Measurements from ENCODE around the gene HAVCR2.

Gene HAVCR2

DNA sequence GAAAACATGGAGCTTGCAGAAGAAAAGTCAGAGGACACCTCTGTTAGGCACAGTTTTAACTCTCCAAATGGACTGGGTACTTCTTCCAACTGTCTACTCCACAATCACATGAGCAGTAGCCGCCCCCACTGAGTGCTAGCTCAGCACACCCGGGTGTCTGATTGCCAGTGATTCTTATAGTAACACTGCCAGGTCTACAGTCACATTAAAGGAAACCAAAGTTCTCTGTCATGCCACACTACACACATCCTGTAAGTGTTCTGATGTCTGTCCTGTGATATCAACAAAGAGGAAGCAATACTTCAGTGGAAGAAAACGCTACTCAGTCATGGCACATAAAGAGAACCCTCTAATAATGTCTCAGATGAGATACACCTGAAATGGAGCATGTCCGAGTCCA is at the start of gene HAVCR2:
Gene HAVCR2 (minus strand): TSS at position 69 of the 400 bp plus-strand sequence. CDS start 61 bp downstream, at position 8.
- no peak for DNase-seq

DNA sequence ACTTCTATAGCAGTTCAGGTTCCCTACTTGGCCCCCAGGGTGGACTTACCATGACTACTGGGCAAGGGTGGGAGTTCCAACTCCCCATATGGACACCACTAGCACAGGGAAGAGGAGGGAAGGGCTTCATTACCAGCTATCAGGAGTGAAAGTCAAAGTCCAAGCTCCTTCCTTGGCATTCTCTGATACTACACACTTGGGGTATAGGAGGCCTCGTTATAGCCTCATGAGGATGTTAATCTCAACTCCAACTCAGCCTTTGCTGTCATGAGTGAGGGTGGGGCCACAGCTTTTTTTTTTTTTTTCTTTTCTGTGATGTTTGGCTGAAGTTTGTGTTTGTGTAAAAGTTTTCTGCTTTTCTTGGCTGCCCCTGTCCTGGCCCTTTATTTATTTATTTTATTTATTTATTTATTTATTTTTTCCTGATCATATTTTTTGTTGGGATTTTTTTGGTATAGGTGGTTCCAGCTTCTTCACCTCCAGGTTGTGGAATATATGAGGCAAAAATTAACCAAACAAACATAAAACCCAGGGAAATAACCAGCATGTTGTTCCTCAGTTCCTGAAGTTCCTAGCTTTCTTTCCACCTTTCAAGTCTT is 48.5 kb upstream of the HAVCR2 start:
- DNase-seq: no peak

DNA sequence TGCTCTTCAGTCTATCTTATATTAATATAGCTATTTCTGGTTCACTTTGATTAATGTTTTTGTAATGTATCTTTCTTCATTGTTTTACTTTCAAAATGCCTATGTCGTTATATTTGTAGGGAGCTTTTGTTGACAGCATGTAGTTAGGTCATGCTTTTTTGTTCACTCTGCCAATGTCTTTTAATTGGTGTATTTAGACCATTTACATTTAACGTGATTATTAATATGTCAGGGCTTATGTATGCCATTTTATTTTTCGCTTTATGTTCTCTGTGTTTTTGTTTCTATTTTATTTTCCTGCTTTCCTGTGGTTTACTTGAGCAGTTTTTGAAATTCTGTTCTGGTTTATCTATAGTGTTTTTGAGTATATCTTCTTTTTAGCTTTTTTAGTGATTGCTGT is 46.5 kb upstream of the HAVCR2 start:
- no peak for DNase-seq

DNA sequence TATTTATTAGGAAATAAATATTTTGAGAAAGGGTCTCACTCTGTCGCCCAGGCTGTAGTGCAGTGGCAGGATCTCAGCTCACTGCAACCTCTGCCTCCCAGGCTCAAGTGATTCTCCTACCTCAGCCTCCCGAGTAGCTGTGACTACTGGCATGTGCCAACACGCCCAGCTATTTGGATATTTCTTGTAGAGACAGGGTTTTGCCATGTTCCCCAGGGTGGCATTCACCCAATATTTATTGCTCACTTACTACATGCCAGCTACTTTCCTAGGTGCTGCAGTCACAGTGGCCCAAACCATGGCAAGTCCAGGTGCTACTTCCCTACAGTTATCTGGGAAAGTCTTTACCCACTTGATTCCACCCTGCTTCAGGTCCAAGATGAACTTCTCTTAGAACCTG is 42.2 kb upstream of the HAVCR2 start:
- DNase-seq: no peak

DNA sequence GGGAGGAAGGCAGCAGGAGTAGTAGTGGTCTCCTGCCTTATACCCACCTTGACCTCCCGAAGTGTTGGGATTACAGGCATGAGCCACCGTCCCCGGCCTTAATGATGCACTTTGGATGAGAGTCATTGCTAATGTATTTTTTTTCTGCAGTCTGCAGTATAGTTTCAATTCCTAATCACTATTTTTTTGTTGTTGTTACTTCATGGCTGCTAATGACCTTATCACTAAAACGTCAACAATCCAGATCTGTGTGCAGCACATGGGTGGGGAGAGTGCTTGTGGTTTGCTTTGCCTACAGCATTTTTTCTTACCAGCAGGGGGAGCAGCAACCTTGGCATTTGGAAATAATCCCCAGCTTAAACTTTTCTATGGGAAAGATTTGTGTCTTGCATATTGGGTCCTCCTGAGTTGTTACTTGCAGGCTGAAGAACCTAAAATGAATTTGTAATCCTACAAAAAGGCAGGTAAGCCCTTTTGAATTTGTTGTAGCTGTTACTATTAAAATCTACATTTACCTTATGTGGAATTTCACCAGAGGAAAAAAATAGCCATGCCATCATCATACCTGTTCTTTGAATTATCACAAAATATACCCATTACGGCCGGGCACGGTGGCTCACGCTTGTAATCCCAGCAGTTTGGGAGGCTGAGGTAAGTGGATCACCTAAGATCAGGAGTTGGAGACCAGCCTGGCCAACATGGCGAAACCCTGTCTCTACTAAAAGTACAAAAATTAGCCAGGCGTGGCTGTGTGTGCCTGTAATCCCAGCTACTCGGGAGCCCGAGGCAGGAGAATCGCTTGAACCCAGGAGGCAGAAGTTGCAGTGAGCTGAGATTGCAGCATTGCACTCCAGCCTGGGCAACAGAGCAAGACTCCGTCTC is 40.1 kb upstream of the HAVCR2 start:
- DNase-seq: peak; percentile 32

DNA sequence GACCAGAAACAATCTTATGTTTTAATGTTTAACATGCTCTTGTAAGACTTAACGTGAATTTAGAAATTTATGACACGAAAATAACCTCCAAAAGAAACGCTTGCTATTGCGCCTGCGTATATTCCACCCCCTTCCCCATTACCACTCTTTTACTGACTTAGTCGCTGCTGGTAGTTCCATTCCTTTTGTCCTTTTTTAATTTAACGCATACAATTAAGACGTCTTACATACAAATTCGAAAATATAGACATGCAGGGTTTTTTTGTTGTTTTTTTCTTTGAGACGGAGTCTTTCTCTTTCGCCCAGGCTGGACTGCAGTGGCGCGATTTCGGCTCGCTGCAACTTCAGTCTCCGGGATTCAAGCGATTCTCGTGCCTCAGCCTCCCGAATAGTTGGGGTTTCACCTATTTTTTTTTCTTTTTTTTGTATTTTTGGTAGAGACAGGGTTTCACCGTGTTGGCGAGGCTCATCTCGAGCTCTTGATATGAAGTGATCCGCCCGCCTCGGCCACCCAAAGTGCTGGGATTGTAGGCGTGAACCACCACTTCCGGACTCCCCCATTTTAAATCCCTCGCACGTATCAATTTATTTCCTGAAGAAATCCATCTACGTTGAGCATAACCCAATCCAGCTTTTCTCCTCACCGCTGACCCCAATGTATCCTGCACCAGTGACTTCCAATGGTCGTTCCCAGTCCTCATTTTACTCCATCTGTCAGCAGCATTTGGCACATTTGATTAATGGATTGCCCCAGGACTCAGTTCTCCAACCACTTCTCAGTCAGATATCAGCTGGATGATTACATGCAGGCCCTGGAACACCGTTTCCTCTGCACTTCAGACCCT is 34.5 kb upstream of the HAVCR2 start:
- peak; percentile 15 for DNase-seq

DNA sequence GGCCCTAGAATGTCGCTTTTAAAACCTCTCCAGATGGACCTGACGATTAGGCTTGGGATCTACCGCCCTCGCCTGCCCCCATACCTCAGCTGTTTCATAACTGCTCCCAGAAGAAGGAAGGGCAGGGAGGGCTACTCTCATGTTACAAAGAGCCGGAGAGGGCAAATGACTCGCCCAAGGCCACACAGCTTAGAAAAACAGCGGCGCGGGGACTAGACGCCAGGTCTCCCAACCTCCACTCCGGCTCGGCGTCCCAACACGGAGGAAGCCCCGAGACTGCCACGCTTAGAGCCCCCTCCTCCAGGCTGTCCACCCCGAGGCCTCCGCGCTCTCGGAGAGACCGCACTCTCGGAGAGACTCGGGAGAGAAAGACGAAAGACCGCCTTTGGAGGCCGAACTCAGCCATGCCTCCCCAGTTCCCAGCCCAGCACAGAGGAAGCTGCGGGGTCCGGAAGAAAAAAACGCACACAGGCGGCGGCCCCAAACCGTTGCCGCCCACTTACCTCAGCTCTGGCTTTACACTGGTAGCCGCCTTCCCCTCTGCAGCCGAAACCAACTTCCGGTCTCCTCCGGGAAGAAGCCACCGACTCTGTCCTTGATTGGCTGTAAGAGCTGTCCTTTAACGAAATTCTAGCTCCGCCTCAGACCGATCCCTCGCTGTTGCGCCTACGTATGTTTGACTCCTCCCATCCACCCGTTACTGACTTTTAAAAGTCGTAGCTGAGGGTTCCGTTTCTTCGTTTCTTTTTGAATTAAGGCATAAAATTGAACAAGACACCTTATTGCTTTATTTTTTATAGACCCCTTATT is 33.7 kb upstream of the HAVCR2 start, which contains the start of gene MED7:
Gene MED7 (minus strand): TSS at position 549 of the 810 bp plus-strand sequence. CDS start 3,434 bp downstream, outside the sequence.
- DNase-seq: peak; percentile 94

DNA sequence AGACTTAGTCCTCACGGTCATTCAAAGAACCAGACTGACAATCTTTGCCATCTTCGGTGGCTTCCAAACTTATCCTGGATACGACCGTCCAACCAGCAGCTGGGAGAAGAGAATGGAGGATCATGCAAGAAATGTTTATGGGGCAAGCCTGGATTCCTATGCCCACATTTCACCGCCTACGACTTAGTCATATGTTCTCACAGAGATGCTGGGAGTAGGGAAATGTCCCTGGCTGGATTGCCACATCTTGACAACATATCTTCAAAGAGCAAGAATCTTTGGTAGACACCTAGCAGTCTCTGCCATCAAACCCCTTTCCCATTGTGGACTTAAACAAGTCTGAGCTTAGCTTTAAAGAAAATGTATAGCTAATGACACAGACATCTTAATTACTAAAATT is 28.8 kb upstream of the HAVCR2 start:
- DNase-seq: no peak

DNA sequence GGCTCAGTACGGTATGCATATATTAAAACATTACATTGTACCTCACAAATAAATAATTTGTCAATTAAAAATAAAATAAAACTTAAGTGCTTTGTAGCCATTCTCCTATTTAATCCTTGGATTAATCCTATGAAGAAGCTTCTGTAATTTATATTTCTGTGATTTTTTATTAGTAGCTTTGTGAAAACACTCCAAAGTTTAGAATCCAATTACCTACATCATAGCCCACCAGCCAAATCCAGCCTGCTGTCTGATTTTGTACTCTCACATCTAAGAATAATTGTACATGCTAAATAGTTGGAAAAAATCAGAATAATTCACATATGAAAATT is 23.4 kb upstream of the HAVCR2 start:
- DNase-seq: no peak

DNA sequence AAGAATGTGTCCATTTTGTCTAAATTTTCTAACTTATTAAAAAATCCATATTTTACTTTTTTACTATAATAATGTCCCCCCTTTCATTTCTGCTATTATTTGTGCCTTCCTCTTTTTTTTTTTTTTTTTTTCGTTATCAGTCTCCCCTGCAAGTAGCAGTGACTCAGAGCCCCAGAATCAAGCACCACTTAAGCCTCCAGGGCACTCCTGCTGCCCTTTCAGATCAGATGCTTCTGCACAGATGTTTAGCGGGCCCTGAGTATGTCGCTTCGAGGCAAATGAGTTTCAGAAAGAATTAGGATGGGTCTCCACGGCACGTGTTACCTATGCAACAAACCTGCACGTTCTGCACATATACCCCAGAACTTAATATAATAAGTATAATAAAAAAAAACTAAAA is 22.1 kb upstream of the HAVCR2 start:
- peak; percentile 70 for DNase-seq

DNA sequence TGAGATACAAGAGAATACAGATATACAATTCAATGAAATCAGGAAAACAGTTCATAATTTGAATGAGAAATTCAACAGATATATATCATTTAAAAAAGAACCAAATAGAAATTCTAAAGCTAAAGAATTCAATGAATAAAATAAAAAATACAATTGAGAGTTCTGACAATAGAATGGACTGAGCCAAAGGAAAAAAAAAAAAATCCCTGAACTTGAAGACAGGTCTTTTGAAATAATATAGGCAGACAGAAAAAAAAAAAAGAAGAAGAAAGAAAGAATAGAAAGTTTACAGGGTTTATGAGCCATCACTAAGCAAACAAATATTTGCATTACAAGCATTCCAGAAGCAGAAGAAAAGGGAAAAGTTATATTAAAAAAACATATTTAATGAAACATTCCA is 12.9 kb upstream of the HAVCR2 start:
- no peak for DNase-seq

DNA sequence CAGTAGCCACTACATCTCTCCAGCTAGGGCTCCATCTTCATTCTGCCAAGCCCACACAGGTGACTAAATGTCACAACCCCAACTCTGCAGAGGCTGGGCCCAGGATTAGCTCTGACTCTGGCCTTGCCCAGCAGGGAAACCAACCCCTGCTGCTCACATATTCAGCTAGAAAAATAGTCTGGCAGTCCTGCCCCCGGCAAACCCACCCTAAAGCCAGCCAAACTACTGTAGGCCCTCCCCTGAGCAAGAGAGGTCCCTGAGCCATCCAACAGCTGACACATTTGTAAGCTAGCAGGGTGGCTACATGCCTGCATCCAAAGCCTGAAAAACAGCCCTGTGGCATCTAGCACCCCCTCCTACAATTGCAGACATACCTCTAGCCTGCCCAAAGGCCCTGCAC is 11.3 kb upstream of the HAVCR2 start:
- no peak for DNase-seq

DNA sequence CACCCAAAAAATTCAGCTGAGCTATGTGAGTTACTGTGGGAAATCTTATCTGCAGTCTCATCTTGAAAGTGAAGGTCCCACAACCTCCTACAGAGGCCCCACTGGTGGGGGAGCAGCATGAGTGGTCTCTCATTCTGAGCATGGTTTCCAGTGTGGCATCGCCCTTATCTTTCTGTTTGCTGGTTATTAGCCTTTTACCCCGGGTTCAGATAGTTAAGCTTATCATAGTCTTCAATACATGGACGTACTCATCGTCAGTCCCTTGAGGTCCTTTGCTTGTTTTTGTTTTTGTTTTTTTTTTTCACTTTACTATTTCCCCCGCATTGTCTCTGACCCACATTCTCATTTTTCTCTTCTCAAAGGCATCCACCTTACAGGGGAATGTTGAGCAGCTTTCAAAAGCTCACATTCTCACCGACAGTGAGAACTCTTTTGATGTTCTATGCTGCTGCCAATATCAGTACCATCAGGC is 7.7 kb upstream of the HAVCR2 start:
- DNase-seq: no peak

DNA sequence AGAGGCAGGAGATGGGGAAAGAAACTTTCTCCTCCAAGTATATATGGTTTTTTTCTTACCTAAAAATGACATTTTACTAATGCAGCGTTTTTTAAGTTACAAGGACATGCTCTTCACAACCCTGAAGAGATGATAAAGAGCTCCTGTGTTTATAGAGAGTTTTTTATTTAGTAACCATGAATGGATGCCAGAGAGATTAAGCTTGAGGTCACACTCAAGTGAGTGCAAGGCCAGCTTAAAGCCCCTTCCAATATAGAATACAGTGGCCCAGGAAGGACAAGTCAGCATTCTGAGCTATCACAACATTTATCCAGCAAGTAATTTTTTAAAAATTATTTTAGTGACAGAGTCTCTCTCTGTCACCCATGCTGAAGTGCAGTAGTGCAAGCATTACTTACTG is 6.7 kb upstream of the HAVCR2 start:
- no peak for DNase-seq

DNA sequence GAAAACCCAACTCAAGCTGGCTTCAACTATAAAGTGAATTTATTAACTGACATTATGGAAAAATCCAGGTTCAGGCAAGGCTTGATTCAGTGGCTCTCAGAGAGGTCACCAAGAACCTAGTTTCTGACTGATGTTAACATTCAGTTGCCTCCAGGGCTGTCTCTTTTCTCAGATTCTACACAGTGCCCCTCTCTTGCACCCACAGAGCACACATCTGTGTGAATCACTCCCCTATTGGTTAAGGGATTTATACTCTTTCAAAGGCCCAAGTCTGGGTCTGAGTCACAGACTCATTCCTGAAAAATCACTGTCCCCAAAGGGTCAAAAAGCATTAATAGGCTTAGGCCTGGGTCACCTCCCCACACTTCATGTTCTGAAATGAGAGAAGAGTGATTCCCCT is 6.2 kb upstream of the HAVCR2 start:
- no peak for DNase-seq

DNA sequence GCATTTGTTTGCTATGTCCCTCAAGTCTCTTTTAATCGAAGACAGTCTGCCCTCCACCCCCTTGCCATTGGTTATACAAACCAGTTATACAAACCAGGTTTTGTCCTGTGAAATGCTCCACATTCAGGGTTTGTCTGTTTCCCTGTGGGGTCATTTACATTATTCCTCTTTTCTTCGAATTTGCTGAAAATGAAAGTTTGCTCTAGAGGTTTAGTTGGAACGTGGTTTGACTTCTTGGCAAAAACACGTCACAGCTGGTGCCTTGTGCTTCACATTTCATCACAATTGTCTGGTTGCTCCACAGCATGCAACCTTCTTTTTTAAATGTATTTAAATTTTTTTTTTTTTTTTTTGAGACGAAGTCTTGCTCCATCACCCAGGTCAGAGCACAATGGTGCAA is 4.2 kb upstream of the HAVCR2 start:
- DNase-seq: no peak

DNA sequence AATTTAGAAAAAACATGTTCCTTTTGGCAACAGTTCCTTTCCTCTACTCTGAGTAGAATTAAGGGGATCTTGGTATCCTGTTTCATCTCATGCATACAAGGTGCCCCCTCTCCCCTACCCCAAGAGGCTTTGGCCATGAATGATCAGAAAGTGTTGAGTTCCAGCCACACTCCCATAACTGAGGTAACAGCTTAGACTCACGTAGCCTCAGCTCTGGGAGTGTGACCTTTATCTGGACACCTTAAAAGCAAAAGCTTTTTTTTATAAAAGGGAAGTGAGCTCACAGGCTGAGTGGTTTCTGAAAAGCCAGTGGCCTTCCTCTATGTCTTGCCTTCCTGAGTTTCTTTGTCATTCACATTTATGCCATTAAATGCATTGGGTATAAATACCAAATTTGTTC is 900 bp upstream of the HAVCR2 start:
- no peak for DNase-seq

DNA sequence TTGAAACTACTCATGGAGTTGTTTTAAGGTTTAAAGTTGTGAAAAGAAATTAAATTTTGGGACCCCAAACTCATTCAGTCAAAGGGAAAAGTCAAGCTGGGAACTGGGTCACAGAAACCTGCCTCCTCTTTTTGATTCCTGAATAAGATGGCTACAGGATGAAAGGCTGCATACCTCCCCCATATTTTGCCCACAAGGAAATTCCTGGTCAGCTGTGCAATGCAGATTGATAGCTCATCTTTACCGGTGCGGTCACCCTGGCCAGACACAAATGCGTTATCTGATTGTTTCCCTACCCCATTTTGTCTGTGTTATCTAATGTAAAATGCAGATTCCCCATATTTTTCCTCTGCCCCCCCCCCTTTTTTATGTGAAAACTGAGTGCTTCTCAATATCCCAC is 1.3 kb downstream of the HAVCR2 start:
- no peak for DNase-seq

DNA sequence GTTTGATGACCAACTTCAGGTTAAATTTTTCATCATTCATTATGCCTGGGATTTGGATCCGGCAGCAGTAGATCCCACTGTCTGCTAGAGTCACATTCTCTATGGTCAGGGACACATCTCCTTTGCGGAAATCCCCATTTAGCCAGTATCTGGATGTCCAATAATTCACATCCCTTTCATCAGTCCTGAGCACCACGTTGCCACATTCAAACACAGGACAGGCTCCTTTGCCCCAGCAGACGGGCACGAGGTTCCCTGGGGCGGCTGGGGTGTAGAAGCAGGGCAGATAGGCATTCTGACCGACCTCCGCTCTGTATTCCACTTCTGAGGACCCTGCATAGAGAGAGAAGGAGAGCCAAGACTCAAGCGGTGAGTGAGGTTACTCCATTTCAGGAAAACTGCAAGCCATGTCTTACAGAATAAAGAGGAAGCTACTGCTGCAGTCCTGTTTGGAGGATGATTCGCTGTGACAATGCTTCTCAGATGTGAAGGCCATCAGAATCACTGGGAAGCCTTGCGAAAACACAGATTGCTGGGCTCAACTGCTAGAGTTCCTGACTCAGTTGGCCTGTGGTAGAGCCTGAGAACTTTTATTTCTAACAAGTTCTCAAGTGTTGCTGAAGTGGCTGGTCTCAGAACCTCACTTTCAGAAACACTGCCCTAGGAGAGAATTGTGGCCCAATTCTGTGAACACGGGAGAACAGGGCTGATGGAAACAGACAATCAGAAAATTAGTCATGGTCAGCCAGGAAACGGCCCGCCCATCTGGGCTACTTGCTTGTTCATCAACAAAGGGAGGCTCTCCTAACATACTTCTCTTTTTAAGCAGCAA is 2.0 kb downstream of the HAVCR2 start:
- DNase-seq: no peak

DNA sequence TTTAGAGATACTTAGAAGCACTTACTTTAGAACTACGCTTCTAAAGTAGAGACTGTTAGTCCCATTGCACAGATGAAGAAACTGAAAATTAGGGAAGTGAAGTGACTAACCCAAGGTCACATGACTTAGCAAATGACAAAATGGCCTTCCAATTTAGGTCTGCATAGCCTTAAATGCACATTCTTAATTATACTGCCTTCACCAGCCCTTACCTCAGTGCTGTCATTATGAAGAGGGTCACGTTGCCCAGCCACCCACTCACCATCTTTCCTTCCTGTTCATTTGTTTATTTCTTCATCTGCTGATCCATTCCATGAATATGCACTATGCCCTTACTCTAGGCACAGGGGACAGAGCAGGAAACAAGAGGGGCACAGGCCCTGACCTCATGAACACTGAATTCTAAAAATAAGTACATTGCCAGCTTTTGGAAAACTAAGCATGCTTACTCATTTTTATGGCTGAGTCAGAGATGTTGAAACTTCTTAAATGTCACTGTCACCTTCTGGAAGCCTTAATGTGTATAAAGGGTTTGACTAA is 8.6 kb downstream of the HAVCR2 start:
- no peak for DNase-seq

DNA sequence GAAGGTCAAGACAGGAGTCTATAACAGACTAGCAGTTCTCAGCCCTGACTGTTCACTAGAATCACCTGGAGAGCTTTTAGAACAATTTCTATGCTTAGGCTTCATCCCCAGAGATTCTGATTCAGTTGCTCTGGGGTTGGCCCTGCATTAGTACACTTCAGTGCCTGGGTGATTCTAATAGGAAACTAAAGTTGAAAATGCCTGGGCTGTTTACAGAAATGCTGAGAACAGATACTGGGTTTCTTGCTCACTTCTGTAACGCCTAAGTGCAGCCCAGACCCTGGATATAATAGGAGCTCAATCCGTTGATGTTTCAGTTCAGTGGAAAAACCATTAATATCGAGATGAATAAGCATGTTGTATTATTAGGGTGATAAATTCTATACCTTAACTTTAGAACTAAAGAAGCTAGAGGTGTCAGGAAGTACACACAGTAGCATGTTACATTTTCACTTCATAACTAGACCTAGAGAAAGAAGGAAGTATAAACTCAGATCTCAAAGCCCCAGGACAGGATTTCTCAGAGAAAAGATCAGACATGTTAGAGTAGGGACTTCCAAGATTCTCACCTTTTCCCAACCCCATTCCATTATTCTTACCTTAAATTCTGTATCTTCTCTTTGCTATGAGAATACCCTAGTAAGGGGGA is 20.4 kb downstream of the HAVCR2 start:
- no peak for DNase-seq

All from NCI-H524 treated with DMSO at 0.1 percent for 48 hours (cell line).